22Rv1 (cell line): Measurements from ENCODE around the gene ATP5F1A.

Experiments
- H3K27ac ChIP-seq: fragments of 450-650 bp; 2 replicates; pipeline ENCODE4 v1.5.1; 2017
- ZFX ChIP-seq: fragments of 450-650 bp; IDR thresholded peaks from 2 replicates; pipeline ENCODE4 v1.6.1; 2017; ENCODE audit warnings: antibody characterized with exemption, borderline replicate concordance
- TF ChIP-seq, protein P1 (sequence below): fragments of 450-650 bp; IDR thresholded peaks from 2 replicates; pipeline ENCODE4 v1.5.1; 2017; ENCODE audit warnings: mild to moderate bottlenecking

The ATP5F1A gene

DNA sequence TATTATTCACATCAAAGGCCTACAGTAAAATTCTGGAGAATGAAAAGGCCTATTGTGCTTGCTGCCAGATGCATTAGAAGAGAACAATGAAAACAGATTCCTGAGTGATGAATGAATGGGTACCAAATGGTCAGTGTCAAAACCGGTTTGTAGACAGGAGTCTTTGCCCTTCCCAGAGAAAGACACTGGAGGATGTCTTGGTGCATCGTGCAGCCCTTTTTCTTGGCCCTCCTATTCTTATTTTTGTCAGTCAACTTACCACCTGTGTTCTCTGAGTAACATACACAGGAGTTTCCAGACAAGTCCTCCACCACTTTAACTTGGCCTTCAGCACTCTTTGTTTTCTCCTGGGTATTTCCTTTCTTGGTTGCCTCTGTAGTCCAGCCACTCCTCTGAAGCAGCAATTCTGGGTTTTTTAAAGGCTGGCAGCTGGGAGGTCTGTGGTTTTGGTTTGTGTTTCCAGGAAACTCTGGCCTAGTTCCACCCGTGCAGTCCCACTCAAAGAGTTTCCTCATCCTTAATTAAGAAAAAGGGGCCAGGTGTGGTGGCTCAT is 55.4 kb downstream of the ATP5F1A start:
- H3K27ac ChIP-seq: no peak overlapping the region
- no peak for TF ChIP-seq ZFX
- TF ChIP-seq, protein P1, sequence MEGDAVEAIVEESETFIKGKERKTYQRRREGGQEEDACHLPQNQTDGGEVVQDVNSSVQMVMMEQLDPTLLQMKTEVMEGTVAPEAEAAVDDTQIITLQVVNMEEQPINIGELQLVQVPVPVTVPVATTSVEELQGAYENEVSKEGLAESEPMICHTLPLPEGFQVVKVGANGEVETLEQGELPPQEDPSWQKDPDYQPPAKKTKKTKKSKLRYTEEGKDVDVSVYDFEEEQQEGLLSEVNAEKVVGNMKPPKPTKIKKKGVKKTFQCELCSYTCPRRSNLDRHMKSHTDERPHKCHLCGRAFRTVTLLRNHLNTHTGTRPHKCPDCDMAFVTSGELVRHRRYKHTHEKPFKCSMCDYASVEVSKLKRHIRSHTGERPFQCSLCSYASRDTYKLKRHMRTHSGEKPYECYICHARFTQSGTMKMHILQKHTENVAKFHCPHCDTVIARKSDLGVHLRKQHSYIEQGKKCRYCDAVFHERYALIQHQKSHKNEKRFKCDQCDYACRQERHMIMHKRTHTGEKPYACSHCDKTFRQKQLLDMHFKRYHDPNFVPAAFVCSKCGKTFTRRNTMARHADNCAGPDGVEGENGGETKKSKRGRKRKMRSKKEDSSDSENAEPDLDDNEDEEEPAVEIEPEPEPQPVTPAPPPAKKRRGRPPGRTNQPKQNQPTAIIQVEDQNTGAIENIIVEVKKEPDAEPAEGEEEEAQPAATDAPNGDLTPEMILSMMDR: no peak

DNA sequence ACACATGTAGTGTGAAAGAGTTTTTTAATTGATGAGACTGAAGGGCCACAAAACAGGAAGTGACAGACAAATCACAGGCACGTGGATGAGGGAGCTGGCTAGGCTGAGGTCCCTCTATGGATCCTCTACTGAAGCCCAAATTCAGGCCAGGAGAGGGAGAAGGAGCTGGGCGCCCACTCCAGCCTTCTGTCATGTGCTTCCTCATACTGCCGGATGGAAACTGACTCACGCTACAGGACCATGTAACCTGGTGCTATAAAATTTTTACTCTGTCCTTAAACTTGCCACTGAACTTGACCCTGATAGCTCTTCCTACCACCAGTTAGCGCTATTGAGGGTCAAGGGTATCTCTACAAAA is 57.4 kb downstream of the ATP5F1A start:
- H3K27ac ChIP-seq: no peak overlapping the region
- TF ChIP-seq, protein P1: no peak
- TF ChIP-seq ZFX: no peak

DNA sequence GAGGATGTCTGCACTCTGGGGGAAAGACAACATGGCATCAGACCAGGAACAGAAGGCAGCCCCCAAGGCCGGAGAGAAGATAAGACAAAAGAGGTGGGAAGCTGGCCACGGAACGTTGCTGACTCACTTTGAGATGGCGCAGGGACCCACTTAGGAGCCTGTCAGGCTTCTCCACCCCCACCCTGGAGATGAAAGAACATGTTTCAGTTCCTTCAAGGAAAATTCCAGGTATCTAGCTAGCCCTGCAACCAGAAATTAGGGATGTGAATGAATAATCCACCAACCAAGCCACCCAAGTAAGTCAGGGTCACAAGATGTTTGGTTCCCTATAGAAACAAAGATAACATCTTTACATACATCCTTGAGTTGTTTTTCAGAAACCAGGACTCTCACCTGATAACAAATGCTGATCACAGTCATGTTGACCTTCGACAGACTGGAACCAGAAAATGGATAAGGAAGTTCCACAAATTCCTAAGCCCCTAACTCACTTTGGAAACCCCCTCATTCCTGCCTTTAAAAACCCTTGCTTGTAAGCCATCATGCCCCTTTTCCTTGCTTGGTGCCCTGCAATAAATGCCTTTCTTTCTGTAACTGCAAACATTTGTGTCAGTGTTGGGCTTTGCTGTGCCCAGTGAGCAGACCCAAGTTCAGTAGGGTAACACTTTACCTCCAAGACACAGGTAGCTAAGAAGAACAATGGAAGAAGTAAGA is 57.9 kb downstream of the ATP5F1A start:
- H3K27ac ChIP-seq: no peak overlapping the region
- no peak for TF ChIP-seq ZFX
- TF ChIP-seq, protein P1: no peak

DNA sequence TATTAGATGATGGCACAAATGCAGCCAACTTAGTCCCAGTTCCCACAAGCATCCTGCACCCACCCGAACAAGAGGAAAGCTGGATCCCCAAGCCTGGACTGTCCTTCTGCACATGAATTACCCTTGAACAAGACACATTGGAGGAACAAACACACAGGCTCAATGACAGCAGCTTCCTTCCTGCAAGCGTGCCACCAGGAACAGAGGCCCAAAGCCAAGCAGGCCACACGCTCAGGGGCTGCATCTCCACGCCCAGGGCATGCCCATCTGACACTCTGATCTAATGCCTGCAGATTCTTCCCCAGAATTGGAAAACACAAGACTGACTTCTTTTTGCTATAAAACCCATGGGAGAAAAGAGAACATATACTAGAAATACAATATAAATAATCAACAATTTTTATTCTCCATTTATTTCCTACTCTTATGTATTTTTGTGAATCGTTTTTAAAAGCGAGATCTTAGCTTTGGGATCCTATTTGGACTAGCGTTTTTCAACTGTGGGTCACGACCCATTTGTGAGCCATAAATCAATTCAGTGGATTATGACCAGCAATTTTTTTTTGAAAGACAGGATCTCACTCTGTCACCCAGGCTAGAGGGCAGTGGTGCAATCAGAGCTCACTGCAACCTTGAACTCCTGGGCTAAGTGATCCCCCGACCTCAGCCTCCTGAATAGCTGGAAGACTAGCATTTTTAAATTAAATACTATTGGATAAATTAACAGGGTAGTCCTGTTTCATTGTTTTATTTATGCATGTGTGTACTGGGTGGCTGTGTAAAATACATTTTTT is 60.4 kb downstream of the ATP5F1A start:
- no peak overlapping the region for H3K27ac ChIP-seq
- TF ChIP-seq ZFX: no peak
- TF ChIP-seq, protein P1: no peak

DNA sequence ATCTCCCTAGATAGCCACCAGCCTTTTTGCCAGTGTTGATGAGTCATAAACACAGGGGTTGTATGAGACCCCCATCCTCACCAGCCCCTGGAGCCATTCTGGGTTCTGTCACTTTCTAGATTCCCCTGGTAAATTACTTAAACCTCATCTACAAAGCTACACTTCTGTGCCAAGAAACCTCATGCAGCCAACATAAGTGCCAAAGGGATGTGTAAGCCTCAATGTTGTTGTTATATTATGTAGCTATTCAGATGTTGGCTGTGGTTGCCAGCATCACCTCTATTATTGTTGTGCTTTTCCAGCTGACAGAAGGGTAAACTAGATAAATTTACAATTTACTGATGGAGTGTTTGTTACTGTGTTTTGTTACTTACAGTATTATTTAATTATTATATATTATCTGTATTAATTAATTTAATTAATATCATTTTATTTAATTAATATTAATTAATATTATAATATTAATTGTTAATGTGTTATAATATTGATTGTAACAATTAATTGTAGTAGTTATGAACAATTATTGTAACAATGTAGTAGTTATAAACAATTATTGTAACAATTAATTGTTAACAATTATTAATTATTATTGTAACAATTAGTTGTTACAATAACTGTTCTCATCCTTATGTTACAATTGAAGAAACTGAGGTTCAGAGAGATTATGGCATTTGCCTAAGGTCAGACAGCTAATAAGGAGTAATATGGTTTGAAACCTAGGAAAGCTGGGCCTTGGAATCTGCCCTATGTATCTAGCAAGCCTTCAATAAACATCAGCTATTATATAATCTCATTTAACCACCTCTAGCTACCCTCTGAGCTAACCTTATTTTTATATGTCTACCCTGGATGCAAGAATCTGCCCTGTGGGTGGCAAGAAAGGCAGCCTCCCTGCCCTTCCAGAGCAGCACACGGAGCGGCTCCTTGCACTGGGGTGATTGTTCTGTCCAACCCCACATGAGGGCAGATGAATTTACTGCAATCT is 62.1 kb downstream of the ATP5F1A start:
- no peak overlapping the region for H3K27ac ChIP-seq
- TF ChIP-seq, protein P1: no peak
- TF ChIP-seq ZFX: no peak

DNA sequence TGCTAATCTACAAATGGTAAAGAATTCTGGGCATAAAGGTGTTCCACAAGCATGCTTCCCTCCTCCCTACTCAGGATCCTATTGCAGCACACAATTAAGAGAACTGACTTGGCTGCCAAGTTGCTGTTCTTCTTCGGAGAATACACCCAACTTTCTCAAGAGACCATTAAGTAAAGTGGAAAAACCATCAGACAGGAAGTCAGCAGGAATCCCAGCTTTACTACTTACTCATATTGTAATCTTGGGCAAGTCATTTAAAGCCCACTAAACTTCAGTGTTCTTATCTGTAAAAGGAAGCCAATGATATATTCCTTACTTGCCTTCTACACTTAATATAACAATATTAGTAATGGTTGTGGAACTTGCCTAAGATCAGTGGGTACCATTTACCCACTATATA is 63.9 kb downstream of the ATP5F1A start:
- TF ChIP-seq, protein P1: no peak
- no peak for TF ChIP-seq ZFX
- no peak overlapping the region for H3K27ac ChIP-seq
